ENCODE results near the gene ZNF496.
A peak's percentile ranks its signal among the peaks of the same experiment; 100 is the strongest.
"Not testable (repeated sequence)": the region's sequence is repeated elsewhere in the genome, so short reads cannot be mapped to it uniquely, and the experiment has no call there.

Gene ZNF496

GRCh38 chr1:247296599-247297180 lies 35.0 kb downstream of the ZNF496 start:
- FAIRE-seq: no peak
- DNase-seq (ENCODE audit: insufficient read length, low spot score): no peak

- DNase-seq (ENCODE audit: insufficient read length, low spot score) (no peak), FAIRE-seq (no peak)
These were observed 35.9 kb downstream of the ZNF496 start for GRCh38 chr1:247295746-247296145.

- no peak for FAIRE-seq
These were observed 36.4 kb downstream of the ZNF496 start for GRCh38 chr1:247295274-247295684.

GRCh38 chr1:247294282-247294681 lies 37.4 kb downstream of the ZNF496 start:
- FAIRE-seq: no peak
- DNase-seq (ENCODE audit: insufficient read length, low spot score): peak; percentile 65

More at GRCh38 chr1:247295274-247295684, 36.4 kb downstream of the ZNF496 start:
- no peak for DNase-seq (ENCODE audit: insufficient read length, low spot score)

- DNase-seq (ENCODE audit: insufficient read length, low spot score) (no peak), FAIRE-seq (no peak)
These were observed 38.6 kb downstream of the ZNF496 start for GRCh38 chr1:247293047-247293446.

- FAIRE-seq (no peak), DNase-seq (ENCODE audit: insufficient read length, low spot score) (no peak)
These were observed 39.7 kb downstream of the ZNF496 start for GRCh38 chr1:247291833-247292561.

- FAIRE-seq: no peak
- DNase-seq (ENCODE audit: insufficient read length, low spot score): no peak
These were observed 40.5 kb downstream of the ZNF496 start for GRCh38 chr1:247291161-247291560.

- DNase-seq (ENCODE audit: insufficient read length, low spot score): no peak
- FAIRE-seq: no peak
These were observed 41.1 kb downstream of the ZNF496 start for GRCh38 chr1:247290576-247290975.

- not testable (repeated sequence) for DNase-seq (ENCODE audit: insufficient read length, low spot score); FAIRE-seq
These were observed 42.3 kb downstream of the ZNF496 start for GRCh38 chr1:247289274-247289892.

GRCh38 chr1:247288341-247288740 lies 43.3 kb downstream of the ZNF496 start:
- no peak for FAIRE-seq
- DNase-seq (ENCODE audit: insufficient read length, low spot score): no peak

- DNase-seq (ENCODE audit: insufficient read length, low spot score) (no peak), FAIRE-seq (no peak)
These were observed 44.2 kb downstream of the ZNF496 start for GRCh38 chr1:247287460-247287859.

GRCh38 chr1:247286134-247286670 lies 45.5 kb downstream of the ZNF496 start:
- DNase-seq (ENCODE audit: insufficient read length, low spot score) (no peak), FAIRE-seq (no peak)

GRCh38 chr1:247281001-247281574 lies 50.6 kb downstream of the ZNF496 start:
- DNase-seq (ENCODE audit: insufficient read length, low spot score): peak; percentile 44

GRCh38 chr1:247277191-247277590 lies 54.5 kb downstream of the ZNF496 start:
- no peak for FAIRE-seq

More at GRCh38 chr1:247281001-247281574, 50.6 kb downstream of the ZNF496 start:
- FAIRE-seq: peak; percentile 31

GRCh38 chr1:247274605-247275256 lies 56.9 kb downstream of the ZNF496 start:
- FAIRE-seq: no peak
- no peak for DNase-seq (ENCODE audit: insufficient read length, low spot score)

More at GRCh38 chr1:247277191-247277590, 54.5 kb downstream of the ZNF496 start:
- DNase-seq (ENCODE audit: insufficient read length, low spot score): no peak

GRCh38 chr1:247273013-247273412 lies 58.7 kb downstream of the ZNF496 start:
- FAIRE-seq (no peak), DNase-seq (ENCODE audit: insufficient read length, low spot score) (no peak)

- no peak for FAIRE-seq
- DNase-seq (ENCODE audit: insufficient read length, low spot score): no peak
These were observed 61.7 kb downstream of the ZNF496 start for GRCh38 chr1:247270003-247270402.

GRCh38 chr1:247269133-247269532 lies 62.5 kb downstream of the ZNF496 start:
- DNase-seq (ENCODE audit: insufficient read length, low spot score) (no peak), FAIRE-seq (peak; percentile 28)

GRCh38 chr1:247268390-247269045 lies 63.1 kb downstream of the ZNF496 start:
- FAIRE-seq (no peak), DNase-seq (ENCODE audit: insufficient read length, low spot score) (no peak)

- DNase-seq (ENCODE audit: insufficient read length, low spot score): no peak
- no peak for FAIRE-seq
These were observed 65.6 kb downstream of the ZNF496 start for GRCh38 chr1:247266053-247266452.
